ENCODE results near the gene GORAB.

Gene GORAB

DNA sequence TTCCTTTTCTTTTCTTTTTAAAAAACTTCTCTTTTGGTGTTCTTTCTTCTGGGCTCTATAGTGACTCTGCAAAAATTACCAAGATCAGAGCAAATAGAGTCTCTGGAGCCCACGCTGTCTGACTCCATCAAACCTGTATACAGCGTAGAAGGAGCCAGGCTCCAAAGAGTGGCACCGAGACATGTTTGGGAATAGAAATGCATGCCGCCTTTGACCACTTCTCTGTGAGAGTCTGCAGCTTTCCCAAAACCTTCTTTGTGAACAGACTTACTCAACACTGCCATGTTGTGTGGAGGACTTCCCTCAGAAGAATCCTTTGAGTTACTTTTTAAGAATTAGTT lies 55.3 kb downstream of the GORAB start:
- no peak for DNase-seq (ENCODE audit: extremely low read depth in 1 of 2, low read depth in 1 of 2)

DNA sequence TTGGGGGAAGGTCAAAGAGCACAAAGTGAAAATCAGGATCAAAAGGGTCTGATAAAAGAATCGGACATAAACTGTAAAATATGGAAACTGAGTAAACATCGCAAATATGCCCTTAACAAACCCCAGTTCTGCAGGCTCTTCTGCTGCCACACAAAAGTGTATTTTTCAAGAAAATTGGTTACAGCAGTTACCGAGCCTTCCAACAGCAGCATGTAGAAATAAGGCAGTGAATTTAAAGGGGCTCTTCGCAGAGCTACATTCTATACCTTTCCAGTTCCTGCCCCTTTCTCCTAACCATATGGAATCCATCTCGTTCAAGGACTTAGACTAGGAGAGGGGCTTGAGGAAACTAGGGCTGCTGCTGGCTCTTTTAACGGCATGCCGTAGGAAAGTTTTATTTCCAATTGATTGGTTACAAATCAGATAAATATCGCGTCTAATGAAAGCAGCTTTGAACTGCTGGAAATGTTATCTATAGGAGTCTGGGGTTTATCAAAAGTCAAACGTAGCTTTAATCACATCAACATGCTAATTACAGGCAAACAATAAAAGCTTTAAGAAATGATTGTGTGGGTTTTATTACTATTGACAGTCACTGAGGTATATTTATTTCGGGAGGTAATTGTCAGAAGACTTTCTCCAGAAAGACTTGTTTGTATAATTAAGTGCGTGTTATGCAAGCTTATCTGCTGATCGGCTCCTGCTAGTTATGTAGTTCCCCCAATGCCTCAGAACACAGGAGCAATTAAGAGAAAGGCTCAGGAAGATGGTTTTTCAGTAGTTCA lies 59.1 kb downstream of the GORAB start:
- DNase-seq (ENCODE audit: extremely low read depth in 1 of 2, low read depth in 1 of 2) = no peak

- no peak for DNase-seq (ENCODE audit: extremely low read depth in 1 of 2, low read depth in 1 of 2)
These were observed 60.7 kb downstream of the GORAB start for GRCh38 chr1:170592591-170593111.

DNA sequence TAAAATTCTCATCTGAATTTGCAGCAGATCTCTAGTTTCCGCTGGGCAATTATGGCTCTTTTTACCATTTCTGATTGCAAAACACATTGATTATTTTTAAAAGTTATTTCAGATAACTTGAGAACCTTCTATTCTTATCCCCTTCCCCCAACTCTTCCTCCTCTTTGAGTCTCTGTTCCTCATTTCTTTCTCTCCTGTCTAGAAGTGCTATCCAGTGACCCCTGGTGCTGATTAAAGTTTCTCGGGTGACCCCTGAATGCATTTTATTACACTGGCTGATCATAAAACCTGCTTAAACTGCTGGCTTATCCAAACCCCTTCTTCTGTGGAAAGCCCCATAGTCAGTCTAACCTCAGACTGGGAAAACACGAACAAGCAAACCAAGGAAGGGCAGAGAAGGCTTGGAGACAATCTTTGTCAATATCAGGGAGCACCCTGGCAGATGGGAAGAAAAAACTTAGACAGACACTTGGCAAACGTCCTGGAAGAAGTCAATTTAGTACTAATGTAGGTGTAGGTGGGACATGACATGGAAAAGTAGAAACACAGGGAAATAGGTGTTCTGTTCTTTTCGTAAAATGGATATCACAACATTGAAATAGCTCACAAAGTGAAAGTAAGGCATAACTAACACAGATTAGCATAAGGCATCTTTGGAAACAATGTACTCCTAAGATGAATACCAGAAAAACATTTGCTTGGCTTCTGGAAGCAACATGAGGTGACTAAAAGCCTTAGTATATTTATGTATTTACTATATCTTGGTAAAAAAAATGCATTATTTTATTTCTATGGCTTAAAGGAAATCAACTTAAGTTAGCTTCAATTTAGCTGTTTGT lies 61.4 kb downstream of the GORAB start:
- DNase-seq (ENCODE audit: extremely low read depth in 1 of 2, low read depth in 1 of 2) = no peak

GRCh38 chr1:170594066-170594626 lies 62.2 kb downstream of the GORAB start:
- DNase-seq (ENCODE audit: extremely low read depth in 1 of 2, low read depth in 1 of 2) = no peak

GRCh38 chr1:170596701-170597100 lies 64.7 kb downstream of the GORAB start:
- DNase-seq (ENCODE audit: extremely low read depth in 1 of 2, low read depth in 1 of 2) = no peak

DNA sequence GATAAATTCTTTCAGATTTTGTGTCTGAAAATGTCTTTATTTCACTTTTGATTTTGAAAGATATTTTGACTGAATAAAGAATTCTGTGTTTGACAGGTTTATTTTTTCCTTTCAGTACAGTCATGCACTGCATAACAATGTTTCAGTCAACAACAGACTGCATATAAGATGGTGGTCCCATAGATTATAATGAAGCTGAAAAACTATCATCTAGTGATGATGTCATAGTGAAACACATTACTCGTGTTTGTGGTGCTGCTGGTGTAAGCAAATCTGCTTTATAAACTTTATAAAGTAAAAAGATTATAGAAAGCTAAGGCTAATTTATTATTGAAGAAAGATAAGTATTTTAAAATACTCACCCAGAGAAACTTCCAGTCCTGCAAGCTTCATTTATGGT lies 66.7 kb downstream of the GORAB start:
- no peak for DNase-seq (ENCODE audit: extremely low read depth in 1 of 2, low read depth in 1 of 2)

- no peak for DNase-seq (ENCODE audit: extremely low read depth in 1 of 2, low read depth in 1 of 2)
These were observed 67.1 kb downstream of the GORAB start for GRCh38 chr1:170599033-170599432.

DNA sequence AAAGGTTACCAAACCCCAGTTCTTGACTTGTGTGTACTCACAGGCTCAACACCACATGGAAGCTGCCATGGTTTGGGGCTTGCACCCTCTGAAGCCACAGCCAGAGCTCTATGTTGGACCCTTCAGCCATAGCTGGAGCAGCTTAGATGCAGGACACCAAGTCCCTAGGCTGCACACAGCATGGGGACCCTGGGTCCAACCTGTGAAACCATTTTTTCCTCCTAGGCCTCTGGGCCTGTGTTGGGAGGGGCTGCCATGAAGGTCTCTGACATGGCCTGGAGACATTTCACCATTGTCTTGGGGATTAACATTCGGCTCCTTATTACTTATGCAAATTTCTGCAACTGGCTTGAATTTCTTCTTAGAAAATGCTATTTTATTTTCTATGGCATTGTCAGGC lies 69.9 kb downstream of the GORAB start:
- no peak for DNase-seq (ENCODE audit: extremely low read depth in 1 of 2, low read depth in 1 of 2)

All from activated CD8-positive, alpha-beta memory T cell treated with anti-CD3 and anti-CD28 coated beads for 1 hour (primary cell).